Osteoblast (primary cell): ENCODE results near the gene CA5A. TPM values are rescaled to one million over a fixed set of nuclear protein-coding genes. Genes with fewer than 3 reads are reported as not detected.

Experiments used
- DNase-seq: peaks from one replicate; pipeline ENCODE4 v3.0.0; 2011; ENCODE audit warnings: low spot score, mixed read lengths; ENCODE audit not compliant: insufficient read length; ENCODE audit errors: missing footprints
- H2AFZ ChIP-seq: 2 replicates; pipeline ENCODE4 v1.6.0; 2011; ENCODE audit warnings: mild to moderate bottlenecking, low read length
- H3K27ac ChIP-seq: 2 replicates; pipeline ENCODE4 v1.5.1; 2011; ENCODE audit warnings: mild to moderate bottlenecking, low read depth, low read length, moderate library complexity
- H3K27me3 ChIP-seq: 2 replicates; pipeline ENCODE4 v1.6.0; 2012; ENCODE audit warnings: mild to moderate bottlenecking, control low read depth, inconsistent platforms, low read length, moderate library complexity; ENCODE audit not compliant: insufficient read depth
- H3K36me3 ChIP-seq: 2 replicates; pipeline ENCODE4 v1.5.1; 2011; ENCODE audit warnings: mild to moderate bottlenecking, low read length, control low read depth, moderate library complexity; ENCODE audit not compliant: insufficient read depth
- H3K4me1 ChIP-seq: 2 replicates; pipeline ENCODE4 v1.5.1; 2011; ENCODE audit warnings: mild to moderate bottlenecking, low read length, control low read depth, moderate library complexity; ENCODE audit not compliant: insufficient read depth
- H3K4me2 ChIP-seq: 2 replicates; pipeline ENCODE4 v1.6.0; 2011; ENCODE audit warnings: mild to moderate bottlenecking, low read length; ENCODE audit not compliant: insufficient read depth
- H3K4me3 ChIP-seq: fragments of 200-600 bp; sonication (generic); 3 replicates; pipeline ENCODE4 v1.5.1; 2012; ENCODE audit warnings: mild to moderate bottlenecking, low read length, inconsistent platforms; ENCODE audit not compliant: insufficient read depth
- H3K79me2 ChIP-seq: 2 replicates; pipeline ENCODE4 v1.6.0; 2012; ENCODE audit warnings: mild to moderate bottlenecking, low read length, control low read depth, inconsistent platforms; ENCODE audit not compliant: insufficient read depth
- H3K9me3 ChIP-seq: 2 replicates; pipeline ENCODE4 v1.5.1; 2011; ENCODE audit warnings: low read depth, low read length, control low read depth
- H4K20me1 ChIP-seq: 2 replicates; pipeline ENCODE4 v1.6.0; 2012; ENCODE audit warnings: mild to moderate bottlenecking, low read length, control low read depth; ENCODE audit not compliant: insufficient read depth
- CTCF ChIP-seq: IDR thresholded peaks from 2 replicates; pipeline ENCODE4 v1.5.1; 2011; ENCODE audit warnings: mild to moderate bottlenecking, low read depth, low read length, moderate library complexity; ENCODE audit errors: extremely low read depth
- small RNA-seq: library from RNA; depleted of rRNA; stranded (forward); fragments of <200 nt; gene quantifications from one replicate; pipeline ENCODE3, GENCODE V24; 2012
- total RNA-seq: library from RNA; depleted of rRNA; stranded (reverse); fragments of >200 nt; gene quantifications from 2 replicates; pipeline ENCODE4 v1.2.3, GENCODE V29; 2012

Gene CA5A
- total RNA-seq, 1 donor: not detected

GRCh38 chr16:87838643-87839541, 97.4 kb downstream of the CA5A start:
- no peaks in the 10 kb centered on the region for H3K9me3 ChIP-seq
- H3K79me2 ChIP-seq: peaks cover 37% of the 10 kb centered on the region
- no peak overlapping the region for H3K4me2 ChIP-seq
- no peaks in the 10 kb centered on the region for H3K27me3 ChIP-seq
- no peak overlapping the region for H3K27ac ChIP-seq
- peaks cover 90% of the 10 kb centered on the region for H3K36me3 ChIP-seq
- H2AFZ ChIP-seq: no peak overlapping the region
- H4K20me1 ChIP-seq: peaks cover 30% of the 10 kb centered on the region
- no peak overlapping the region for H3K4me3 ChIP-seq
- H3K4me1 ChIP-seq: peaks cover under 1% of the 10 kb centered on the region
- no peak for TF ChIP-seq CTCF
- no peak for DNase-seq

Small RNAs within 50 kb of the gene (small RNA-seq; reads per million reads assigned to genes)
- not detected for gene AC127455.1

Other genes starting within 250 kb of the CA5A start
- 22.1 and 23.3 TPM in 2 replicates for gene KLHDC4, start 170.5 kb downstream of the CA5A start, total RNA-seq
- 60.4 and 90.8 TPM in 2 replicates for gene SLC7A5, start 67.0 kb downstream of the CA5A start, total RNA-seq
- 20.3 and 23.5 TPM in 2 replicates for gene BANP, start 14.9 kb upstream of the CA5A start, total RNA-seq